Thyroid gland (tissue), 4 donors: Measurements from ENCODE around the gene SIGLEC1. TPM values are rescaled to one million over a fixed set of nuclear protein-coding genes. Genes with fewer than 3 reads are reported as not detected.
A peak's percentile ranks its signal among the peaks of the same experiment; 100 is the strongest.

Experiments used
- DNase-seq, 2 donors: peaks; one replicate each; pipeline ENCODE4 v3.0.0-alpha.2; 2019
- H3K27ac ChIP-seq, 3 donors: fragments of 200-600 bp; sonication (generic); 1 replicate in 2 of 3; 2 replicates in 1 of 3; pipeline ENCODE4 v1.5.1; 2016 to 2019; ENCODE audit warnings: mild to moderate bottlenecking in 1 of 3, moderate library complexity in 1 of 3
- H3K27me3 ChIP-seq: fragments of 200-600 bp; sonication (generic); one replicate; pipeline ENCODE4 v1.5.1; 2019
- H3K36me3 ChIP-seq, 2 donors: fragments of 200-600 bp; sonication (generic); one replicate each; pipeline ENCODE4 v1.5.1; 2016 to 2019
- H3K4me1 ChIP-seq, 2 donors: fragments of 200-600 bp; sonication (generic); one replicate each; pipeline ENCODE4 v1.5.1; 2017 to 2019
- H3K4me3 ChIP-seq, 3 donors: fragments of 200-600 bp; sonication (generic); replicated peaks in 1 of 3; 1 replicate in 2 of 3; 2 replicates in 1 of 3; pipeline ENCODE4 v1.5.1; 2016; ENCODE audit warnings: mild to moderate bottlenecking in 1 of 3
- H3K9me3 ChIP-seq: fragments of 200-600 bp; sonication (generic); one replicate; pipeline ENCODE4 v1.5.1; 2017
- CTCF ChIP-seq, 6 experiments: fragments of 200-600 bp in 3 of 6; fragments of 450-650 bp in 3 of 6; sonication (generic) in 3 of 6; IDR thresholded peaks; one replicate each; pipeline ENCODE4 v1.5.1; 2016 to 2019; ENCODE audit warnings: antibody characterized with exemption in 6 of 6, mild to moderate bottlenecking in 2 of 6, inconsistent platforms in 1 of 6, moderate library complexity in 1 of 6
- POLR2A ChIP-seq, 2 donors: fragments of 450-650 bp; IDR thresholded peaks; one replicate each; pipeline ENCODE4 v1.6.1; 2017; ENCODE audit warnings: antibody characterized with exemption in 2 of 2, mild to moderate bottlenecking in 2 of 2, moderate library complexity in 1 of 2
- WGBS, 2 donors: methylation state at CpG; one replicate each; pipeline ENCODE4 v1.1.5; 2017; 5-methylcytosine and 5-hydroxymethylcytosine counted together
- intact Hi-C: fragments of 100-400 bp; cut with DNase I; formaldehyde crosslinking; loops from one replicate; pipeline ENCODE4 v1.15.1; 2023
- total RNA-seq, 4 donors: library from RNA; depleted of rRNA; stranded (reverse); fragments of >200 nt; gene quantifications; one replicate each; pipeline ENCODE4 v1.2.3, GENCODE V29; 2016

SIGLEC1 gene
- total RNA-seq, result 1 to 10 TPM; 2.6 to 9.1 (median 5.0) TPM

- intact Hi-C loops, result no loop called here
- TF ChIP-seq POLR2A (IDR thresholded peaks at IDR 0.05) (no peak), CTCF (IDR thresholded peaks at IDR 0.05) (no peak)
- H3K4me1 ChIP-seq, result peaks cover 0 to 8% of the 10 kb centered on the region in 2 donors
- H3K4me3 ChIP-seq, result no peak within 1 kb of the TSS
- DNase-seq, result peak in 1 of 2 donors; percentile 16
- no peaks in the 10 kb centered on the region for H3K9me3 ChIP-seq
- 83 to 86% methylated on average over 9 to 15 of the region's 15 CpGs for WGBS, 2 donors
- no peaks in the 10 kb centered on the region for H3K27me3 ChIP-seq
- no peak within 1 kb of the TSS for H3K27ac ChIP-seq
- no peaks in the 10 kb centered on the region for H3K36me3 ChIP-seq
Measured at GRCh38 chr20:3712279-3712873, at the start of gene SIGLEC1. Gene SIGLEC1, minus strand, starts transcription at chr20:3712600. Its CDS starts 5,472 bp downstream, at chr20:3707128.

DNA sequence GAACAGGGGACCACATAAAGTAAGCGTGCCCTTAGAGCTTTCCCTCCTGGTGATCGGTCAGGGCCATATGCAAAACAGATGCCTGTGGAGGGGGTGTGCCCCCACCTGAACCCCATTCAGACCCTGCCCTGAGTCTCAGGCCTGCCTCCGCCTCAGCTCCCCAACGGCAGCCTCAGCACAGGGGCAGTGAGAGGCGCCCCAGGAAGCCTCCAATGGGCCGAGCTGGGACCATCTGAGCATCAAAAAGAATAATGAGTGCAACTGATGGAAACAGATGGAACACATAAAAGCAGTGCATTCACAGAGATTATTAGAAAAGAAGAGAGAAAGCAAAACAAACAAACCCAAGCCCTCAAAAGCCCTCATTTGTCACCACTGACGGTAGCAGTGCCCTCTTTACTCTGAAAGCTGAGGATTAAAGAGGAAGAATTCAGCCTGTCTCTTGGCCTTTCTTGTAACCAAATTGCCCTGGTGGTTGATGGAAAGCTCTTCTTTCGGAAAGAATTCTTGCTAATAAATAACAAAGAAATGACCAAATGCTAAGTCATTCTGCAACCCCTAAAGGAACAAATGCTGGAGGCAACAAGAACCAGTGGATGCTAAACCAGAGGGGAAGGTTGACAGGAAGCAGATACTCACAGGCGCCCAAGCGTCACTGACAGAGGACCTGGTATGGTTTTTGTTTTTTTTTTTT, 48.4 kb upstream of the SIGLEC1 start:
- H3K36me3 ChIP-seq, result no peaks in the 10 kb centered on the region
- no peaks in the 10 kb centered on the region for H3K27me3 ChIP-seq
- no peaks in the 10 kb centered on the region for H3K4me1 ChIP-seq
- 79 to 82% methylated on average over 10 of the region's 10 CpGs for WGBS, 2 donors
- no peak for TF ChIP-seq POLR2A (IDR thresholded peaks at IDR 0.05)
- TF ChIP-seq CTCF (IDR thresholded peaks at IDR 0.05), result no peak
- no peak overlapping the region for H3K4me3 ChIP-seq
- intact Hi-C loops, result no loop called here
- H3K27ac ChIP-seq, result no peak overlapping the region
- no peaks in the 10 kb centered on the region for H3K9me3 ChIP-seq
- DNase-seq, result no peak

GRCh38 chr20:3759884-3760283, 47.5 kb upstream of the SIGLEC1 start:
- no peak for TF ChIP-seq CTCF (IDR thresholded peaks at IDR 0.05)
- TF ChIP-seq POLR2A (IDR thresholded peaks at IDR 0.05), result no peak
- 86 to 92% methylated on average over 6 to 11 of the region's 11 CpGs for WGBS, 2 donors
- no peak for DNase-seq
- no peaks in the 10 kb centered on the region for H3K4me1 ChIP-seq
- no peak overlapping the region for H3K4me3 ChIP-seq
- H3K36me3 ChIP-seq, result no peaks in the 10 kb centered on the region
- H3K27me3 ChIP-seq, result no peaks in the 10 kb centered on the region
- no peak overlapping the region for H3K27ac ChIP-seq
- H3K9me3 ChIP-seq, result no peaks in the 10 kb centered on the region
- intact Hi-C loops, result no loop called here

DNA sequence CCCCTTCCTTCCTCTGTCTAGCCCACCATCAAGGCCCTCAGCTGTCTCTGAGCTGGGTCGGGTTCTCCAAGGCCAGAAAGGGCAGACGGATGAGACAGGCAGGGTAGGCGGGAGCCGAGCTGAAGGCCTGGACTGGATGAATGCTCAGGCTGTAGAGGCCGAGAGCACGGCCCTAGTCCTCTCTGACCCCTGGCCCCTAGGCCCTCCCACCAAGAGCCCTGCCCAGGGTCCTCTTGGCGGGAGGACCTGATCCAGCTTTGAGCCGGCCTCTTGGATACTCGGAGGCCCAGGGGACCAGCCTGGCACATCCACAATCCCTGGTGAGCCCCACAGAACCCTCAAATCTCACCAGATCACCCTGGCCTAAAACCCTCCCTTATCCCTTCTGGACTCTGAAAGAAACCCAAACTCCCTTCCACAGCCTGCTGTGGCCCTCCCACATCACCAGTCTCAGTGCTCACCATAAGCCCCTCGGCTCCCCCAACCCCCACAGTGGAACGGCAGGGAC, 47.0 kb upstream of the SIGLEC1 start:
- Histone ChIP-seq H3K27me3 (no peaks in the 10 kb centered on the region), H3K9me3 (no peaks in the 10 kb centered on the region), H3K4me3 (no peak overlapping the region), H3K27ac (no peak overlapping the region), H3K4me1 (no peaks in the 10 kb centered on the region), H3K36me3 (no peaks in the 10 kb centered on the region)
- TF ChIP-seq CTCF (IDR thresholded peaks at IDR 0.05) (no peak), POLR2A (IDR thresholded peaks at IDR 0.05) (no peak)
- intact Hi-C loops, result no loop called here
- no peak for DNase-seq
- 89 to 92% methylated on average over 9 to 10 of the region's 11 CpGs for WGBS, 2 donors

DNA sequence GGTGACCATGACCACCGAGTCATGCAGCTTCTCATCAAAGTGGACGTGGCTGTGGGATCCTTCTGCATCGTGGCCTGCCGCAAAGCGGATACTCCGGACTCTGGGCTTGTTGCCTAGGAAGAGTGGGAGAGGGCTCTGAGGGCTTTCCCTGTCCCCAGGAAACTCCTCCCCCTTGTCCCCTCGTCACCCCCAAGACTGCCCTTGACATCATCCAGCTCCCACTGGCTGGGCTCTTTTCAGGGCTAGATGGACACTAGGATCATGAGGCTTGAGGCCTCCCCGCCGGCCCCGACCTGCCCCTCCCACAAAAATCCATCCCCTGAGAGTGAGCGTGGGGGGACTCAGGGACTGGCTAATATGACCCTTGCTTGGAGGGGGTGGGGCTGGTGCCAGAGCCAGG, 46.2 kb upstream of the SIGLEC1 start:
- H3K27me3 ChIP-seq, result no peaks in the 10 kb centered on the region
- 70 to 76% methylated on average over 5 to 11 of the region's 11 CpGs for WGBS, 2 donors
- H3K4me3 ChIP-seq, result no peak overlapping the region
- H3K9me3 ChIP-seq, result no peaks in the 10 kb centered on the region
- H3K36me3 ChIP-seq, result no peaks in the 10 kb centered on the region
- H3K4me1 ChIP-seq, result no peaks in the 10 kb centered on the region
- TF ChIP-seq CTCF (IDR thresholded peaks at IDR 0.05) (no peak), POLR2A (IDR thresholded peaks at IDR 0.05) (no peak)
- no peak for DNase-seq
- H3K27ac ChIP-seq, result no peak overlapping the region
- intact Hi-C loops, result no loop called here
